Kidney glomerular epithelial cell (primary cell): ENCODE results near the gene MSANTD1.

Source experiments
- DNase-seq: peaks from one replicate; lab custom pipeline; 2025; lab: John Stamatoyannopoulos, UW

Gene MSANTD1

DNA sequence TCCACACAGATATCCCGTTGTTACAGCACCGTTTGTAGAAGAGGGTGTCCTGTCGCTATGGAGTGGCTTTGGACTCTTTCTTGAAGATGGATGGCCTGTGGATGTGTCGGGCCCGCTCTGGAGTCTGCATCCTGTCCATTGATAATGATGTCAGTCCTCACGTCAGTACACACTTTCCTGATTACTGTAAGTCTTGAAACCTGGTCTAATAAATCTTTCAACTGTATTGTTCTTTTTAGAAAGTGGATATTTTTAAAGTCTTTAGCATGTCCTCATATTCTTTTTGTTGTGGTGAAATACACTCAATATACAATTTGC, 14.9 kb downstream of the MSANTD1 start:
- no peak for DNase-seq

DNA sequence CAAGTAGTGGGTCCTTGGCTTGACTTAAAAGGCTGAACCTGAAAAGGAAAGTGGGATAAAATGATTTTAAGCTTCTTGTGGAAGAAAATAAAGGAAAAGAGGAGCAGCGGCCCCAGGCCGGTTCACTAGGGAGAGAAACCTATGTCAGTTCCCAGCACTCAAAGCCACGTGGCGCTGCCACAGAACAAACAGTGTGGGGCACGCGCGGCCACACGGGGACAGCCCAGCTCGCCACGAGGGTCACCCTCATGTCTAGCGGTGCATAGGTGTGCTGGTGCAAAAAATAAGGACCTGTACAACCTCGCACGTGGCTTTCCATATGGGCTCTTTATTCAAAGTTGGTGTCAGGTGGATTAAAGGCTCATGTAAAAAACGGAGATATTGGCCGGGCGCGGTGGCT, 17.1 kb downstream of the MSANTD1 start:
- no peak for DNase-seq

DNA sequence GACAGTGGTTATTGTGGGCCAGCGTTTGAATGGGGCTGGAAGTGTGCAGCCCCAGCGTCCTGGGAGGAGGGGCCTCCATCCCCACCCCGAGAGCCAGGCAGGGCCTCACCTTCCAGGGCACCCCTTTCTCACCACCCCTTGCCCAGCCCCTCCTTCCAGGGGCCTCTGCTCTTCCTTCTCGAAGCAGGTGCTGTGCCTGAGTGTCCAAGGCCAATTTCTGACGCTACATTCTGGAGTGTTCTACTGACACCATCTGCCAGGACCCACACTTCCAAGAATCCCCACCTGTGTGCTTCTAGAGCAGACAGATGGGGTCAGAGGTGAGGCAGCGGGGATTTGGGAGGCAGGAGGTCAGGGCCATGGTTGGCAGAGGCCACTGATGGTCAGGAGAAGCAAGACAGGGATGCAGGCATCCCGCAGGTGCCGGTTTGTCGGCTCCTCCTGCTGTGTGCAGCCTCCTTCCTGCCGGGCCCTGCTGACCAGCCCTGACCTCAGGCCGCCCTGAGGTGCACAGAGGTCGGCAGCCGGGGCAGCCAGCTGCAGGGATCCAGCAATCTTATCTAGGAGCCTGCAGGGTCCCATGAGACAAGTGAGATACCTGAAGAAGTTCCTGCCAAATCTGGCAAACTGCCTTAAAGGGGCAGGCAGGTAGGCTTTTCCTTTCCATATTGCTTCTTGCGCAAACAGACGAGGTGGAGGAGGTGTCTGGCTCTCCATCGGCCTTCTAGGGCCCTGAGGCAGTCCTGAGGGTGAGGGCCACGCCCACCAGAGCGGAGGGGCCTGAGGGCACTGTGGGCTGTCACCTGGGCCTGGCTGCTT, 18.8 kb downstream of the MSANTD1 start:
- DNase-seq = no peak

DNA sequence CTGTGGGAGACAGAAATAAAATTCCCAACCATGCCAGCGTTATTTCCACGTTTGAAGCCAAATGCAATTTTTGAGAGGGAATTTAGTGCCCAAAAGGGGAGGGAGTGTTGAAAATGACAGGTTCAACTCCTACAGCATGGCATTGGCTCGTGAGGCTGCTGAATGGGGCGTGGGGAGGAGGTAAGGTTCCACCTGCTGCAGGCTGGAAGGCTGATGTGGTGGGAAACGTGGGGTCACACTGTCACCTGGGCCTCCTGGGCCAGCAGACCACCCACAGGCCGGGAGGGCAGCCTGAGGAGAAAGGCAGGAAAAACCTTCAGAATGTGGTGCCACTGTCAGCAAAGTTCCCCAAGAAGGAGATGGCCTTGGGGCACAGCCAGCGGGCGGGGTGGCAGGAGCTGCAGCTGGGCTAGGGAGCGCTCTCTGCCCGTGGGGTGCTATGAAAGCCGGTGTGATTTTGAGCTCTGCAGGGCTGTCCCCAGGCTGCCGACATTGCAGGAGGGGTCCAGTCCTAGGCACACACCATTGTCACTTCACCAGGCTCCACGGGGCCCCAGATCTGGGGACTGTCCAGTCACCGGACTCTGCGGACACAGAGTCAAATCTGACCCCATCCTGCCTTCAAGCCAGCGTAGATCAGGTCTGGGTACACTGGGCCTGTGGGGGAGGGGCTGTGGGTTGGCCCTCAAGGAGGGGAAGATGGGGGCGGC, 19.6 kb downstream of the MSANTD1 start:
- DNase-seq = no peak

DNA sequence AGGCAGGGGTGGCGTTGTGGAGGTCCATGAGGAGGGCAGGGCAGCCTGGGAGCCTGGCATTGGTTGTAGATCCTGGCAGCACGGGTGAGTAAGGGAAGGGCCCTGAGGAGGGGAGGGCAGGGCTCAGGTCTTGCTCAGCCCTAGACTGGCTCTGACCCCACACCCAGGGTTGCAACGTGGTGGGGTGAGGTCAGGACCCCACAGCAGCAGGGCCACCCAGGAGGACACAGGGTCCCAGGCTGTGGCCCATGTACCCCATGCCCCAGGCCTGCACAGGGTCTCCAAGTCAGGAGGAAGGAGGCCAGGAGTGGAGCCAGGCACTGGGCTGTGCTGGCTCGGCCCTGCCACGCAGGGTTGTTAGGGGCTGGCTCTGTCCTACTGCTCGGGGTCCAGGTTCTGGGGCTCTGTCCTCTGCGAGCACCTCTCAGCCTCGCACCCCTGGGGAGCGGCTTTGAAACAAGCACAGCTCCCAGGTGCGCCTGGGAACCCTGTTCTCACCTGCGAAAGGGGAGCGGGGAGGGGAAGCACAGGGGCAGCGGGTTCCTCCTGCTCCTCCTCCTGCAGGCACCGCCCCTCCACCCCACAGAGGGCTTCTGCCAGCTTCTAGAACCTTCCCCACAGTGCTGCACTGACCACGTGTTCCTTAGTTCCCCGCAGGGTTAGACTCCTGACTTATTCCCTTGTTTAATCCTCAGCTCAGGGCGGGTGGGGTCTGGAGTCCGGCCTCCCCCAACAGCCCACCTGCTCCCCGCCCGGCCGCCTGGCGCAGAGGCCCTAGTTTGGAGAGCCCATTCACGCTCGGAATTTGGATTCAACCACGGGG, 20.4 kb downstream of the MSANTD1 start:
- DNase-seq = no peak

DNA sequence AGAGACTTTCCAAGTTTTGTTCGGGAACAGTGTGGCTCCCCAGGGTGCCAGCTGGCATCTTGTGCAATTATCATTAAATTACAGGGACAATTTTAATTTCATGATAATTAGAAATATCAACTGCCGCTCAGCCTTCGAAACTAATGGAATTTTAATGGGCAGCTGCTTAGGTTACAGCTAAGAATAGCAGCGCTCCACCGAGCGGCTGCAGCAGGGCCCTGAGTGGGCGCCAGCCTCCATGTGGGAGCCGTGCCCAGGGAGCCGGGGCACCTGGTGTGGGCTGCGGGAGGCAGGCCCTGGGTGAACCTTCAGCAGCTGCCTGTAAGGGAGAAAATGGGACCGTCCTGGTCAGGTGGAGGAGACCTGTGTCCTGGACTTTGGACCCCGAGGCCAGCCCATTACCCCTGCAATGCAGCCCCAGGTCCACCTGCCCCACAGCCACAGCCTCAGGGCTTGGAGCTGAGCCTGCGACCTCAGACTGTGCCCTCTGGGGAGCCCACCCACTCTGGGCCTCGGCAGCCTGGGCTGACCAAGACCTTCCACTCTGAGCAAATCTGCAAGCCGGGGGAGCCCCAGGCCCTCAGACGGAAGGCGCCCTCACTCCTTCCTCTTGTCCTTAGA, 21.1 kb downstream of the MSANTD1 start:
- DNase-seq = no peak

DNA sequence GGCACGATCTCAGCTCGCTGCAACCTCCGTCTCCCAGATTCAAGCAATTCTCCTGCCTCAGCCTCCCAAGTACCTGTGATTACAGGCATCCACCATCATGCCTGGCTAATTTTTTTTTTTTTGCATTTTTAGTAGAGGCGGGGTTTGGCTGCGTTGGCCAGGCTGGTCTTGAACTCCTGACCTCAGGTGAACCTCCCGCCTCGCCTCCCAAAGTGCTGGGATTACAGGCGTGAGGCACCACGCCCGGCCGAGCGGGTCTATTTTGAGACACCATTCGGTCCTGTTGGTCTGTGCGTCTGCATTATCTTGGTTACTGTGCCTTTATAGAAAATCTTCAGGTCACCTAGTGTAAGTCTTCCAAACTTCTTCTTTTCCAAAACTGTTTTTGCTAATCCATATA, 22.2 kb downstream of the MSANTD1 start:
- DNase-seq = no peak

DNA sequence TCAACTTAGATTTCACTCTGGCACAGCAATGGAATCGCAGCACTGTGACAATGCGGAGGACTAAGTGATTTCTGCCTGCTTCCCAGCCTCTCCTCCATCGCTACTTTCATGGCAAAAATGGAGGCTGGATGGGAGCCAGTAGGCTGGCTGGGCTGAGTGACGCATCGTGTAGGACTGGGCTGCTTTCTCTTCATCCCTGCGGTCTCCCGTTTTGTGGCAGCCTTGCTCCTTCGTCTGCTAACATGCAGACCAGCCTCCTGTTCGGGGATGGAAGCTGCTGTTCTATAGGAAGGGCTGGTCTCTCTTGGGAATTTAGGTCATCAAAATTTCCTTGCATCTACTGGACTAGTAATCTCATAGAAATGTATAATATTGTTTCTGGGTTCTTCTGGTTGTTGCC, 28.0 kb downstream of the MSANTD1 start:
- DNase-seq = no peak

DNA sequence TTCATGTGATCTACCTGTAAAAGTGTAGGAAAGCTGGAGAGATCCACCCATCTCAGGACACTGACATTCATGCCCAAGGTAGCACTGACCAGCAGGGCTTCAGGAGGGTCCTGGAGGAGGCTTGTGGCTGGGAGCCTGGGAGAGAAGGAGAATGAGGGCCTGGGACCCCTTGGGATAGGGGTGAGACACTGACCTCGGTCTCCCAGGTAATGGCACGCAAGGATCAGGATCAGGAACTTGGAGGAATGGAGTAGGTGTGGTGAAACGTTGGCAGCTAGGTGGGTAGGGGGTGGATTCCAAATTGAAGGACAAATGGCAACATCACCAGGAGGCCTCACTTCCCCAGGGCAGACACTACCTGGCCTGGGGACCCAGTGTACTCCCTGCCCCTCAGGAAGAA, 31.5 kb downstream of the MSANTD1 start:
- DNase-seq = no peak

DNA sequence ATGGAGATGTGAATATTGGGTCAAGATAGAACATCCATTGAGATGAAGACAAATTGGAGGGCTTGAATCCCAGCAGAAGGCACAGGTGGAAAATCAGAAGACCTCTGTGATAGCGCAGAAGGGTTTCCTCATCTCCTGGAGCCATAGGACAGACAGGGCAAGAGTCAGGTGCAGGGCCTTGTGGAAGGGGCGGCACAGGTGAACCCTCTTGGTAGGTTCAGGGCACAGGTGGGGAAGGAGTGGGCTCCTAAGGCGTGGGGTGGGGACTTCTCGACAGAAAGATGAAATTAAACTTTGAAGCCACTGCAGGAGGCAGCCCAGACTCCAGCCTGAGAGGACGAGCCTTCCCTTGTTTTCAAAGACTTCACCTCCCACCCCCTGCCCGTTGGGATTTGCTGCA, 34.5 kb downstream of the MSANTD1 start:
- DNase-seq = no peak

DNA sequence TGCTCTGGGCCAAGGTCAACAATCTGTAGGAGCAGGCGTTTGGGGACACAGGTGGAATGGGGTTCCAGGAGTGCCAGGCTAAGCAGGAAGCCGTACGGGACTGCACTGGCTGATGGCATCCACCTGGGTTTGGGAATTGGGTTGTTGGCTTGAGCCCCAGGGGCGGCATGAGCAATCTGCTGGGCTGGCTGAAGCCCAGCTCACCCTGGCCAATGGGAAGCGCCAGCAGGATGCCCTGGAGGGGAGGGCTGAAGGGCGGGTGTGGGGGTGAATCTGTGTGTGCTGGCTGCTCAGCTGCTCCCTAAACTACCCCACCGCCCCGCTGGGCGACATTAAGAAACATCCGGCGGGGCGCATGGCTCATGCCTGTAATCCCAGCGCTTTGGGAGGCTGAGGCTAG, 35.0 kb downstream of the MSANTD1 start:
- no peak for DNase-seq

DNA sequence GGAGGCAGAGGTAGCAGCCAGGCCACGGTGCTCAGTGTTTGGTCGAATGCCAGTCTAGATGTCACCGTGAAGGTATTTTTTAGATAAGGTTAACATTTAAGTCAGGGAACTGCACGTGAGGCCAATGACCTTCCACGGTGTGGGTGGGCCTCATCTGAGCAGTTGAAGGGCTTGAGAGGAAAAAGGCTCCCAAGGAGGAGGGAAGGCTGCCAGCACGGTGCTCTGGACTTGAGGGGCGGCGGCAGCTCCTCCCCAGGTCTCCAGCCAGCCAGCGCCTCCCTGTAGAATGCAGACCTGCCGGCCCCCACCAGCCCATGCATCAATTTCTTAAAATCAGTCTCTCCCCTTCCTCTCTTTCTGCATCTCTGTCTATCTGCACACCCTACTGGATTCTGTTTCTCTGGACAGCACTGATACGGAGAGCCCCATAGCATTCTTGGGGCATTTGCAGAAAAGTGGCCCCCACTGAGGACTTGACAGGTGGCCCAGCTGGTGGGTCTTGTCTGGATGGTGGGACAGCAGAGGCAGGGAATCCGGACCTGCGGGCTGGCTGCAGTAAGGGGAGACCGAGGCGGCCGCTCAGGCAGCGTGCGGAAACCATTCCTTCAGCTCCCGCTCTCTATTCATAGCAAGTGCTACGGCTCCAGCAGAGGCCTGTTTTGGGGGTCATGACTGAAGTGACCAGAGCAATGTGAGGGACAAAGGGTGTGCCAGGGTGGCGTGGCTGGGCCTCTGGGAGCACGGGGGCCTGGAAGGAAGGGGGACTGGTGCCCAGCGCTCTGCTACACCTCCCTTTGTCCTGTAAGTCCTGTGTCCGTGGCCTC, 36.0 kb downstream of the MSANTD1 start:
- DNase-seq = no peak

DNA sequence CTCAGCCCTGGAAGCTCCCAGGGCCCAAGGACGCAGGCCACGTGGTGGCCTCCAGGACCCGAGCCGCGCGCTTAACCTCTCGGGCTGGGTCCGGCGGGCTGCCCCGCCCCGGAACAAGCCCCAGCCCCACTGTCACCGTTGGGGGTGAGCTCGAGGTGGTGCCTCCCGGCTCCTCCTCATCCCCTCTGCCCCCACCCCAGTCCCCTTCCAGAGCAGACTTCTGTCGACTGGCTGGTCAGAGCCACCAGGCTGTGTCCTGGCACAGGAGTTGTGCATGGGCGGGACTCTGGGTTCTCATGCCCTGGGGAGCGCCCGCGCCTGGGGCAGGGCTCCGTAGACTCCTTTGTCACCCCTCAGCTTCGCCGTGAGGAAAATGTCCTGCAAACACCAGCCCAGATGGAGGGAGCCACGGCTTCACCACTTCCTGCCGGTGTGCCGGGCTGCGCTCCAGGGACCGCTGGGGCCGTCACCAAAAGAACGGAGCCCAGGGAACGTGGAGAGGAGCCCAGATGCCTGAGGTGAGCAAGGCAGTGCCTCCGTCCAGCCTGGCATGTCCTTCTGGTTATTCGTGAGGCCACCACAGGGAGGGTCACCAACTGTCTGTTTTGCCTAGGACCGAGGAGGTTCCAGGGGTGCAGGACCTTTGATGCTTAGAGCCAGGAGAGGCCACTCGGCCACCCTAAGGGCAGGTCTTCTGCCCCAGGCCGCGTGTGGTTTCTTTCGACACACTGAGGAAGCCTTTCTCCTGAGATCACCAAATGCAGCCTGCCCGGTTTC, 36.8 kb downstream of the MSANTD1 start:
- no peak for DNase-seq

DNA sequence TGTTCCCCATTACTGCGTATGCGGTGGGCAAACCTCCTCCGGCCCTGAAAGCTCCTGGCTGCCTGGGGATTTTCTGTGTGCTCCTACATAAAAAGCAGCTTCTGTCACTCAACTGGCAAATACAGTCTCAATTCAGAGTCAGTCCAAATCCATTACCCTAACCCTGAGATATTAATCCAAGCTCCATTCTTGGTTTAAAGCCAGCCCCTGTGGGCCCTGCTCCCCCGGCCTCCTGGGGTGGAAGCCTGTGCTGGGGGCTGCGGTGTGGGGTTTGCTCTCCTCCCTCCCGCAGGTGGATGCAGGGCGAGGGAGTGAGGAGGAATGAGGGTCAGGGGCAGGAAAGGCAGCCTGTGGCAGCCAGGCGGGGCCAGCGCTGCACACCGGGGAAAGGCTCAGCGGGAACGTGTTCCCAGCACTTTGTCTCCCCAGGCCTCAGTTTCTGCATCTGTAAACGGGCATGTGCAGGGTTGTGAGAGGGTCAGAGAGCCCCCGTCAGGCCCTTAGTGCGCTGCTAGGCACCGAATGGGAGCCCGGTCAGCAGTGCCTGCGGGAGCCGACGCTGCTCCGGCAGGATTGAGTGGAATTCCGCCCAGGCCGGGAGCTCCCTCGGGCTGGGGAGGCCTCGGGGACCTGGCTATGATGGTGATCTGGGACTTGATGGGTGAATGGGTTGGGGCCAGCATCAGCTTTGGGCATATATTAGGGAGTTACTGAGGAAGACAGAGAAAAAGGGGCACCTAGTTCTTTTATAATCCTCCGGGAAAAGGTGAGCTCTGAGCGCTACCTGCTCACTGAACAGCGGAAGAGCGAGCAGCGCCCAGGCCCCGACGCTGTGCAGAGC, 37.6 kb downstream of the MSANTD1 start:
- no peak for DNase-seq

DNA sequence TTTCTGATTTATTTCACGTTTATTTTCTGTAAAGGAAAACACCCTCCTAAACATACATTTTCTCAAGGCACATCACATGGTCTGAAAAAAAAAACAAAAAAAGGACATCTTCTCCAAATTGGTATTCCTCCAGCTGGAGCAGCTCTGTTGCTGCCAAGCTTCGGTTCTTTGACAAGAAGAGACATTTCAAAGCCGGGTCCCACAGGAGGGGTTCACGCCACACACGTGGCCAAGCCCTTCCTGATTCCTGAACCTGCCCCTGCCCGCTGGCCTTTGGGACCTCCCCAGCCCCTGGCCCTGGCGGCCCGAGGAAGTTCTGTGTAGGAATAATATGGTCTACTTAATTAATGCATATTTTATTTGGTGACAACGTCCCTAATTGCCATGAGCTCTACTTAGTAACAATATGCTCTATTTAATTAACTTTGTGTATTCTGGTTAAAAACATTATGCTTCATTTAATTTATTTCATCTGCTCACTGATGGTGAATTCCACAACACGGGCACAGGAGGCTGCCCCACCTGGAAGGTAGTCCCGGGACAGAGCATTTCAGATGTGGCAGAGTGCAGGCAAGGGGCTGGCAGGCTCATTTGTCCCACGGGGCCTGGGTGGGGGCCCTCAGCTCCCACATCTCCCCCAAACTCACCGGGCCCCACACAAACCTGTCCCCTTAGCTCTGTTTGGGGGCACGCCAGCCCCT, 38.5 kb downstream of the MSANTD1 start:
- DNase-seq = no peak

DNA sequence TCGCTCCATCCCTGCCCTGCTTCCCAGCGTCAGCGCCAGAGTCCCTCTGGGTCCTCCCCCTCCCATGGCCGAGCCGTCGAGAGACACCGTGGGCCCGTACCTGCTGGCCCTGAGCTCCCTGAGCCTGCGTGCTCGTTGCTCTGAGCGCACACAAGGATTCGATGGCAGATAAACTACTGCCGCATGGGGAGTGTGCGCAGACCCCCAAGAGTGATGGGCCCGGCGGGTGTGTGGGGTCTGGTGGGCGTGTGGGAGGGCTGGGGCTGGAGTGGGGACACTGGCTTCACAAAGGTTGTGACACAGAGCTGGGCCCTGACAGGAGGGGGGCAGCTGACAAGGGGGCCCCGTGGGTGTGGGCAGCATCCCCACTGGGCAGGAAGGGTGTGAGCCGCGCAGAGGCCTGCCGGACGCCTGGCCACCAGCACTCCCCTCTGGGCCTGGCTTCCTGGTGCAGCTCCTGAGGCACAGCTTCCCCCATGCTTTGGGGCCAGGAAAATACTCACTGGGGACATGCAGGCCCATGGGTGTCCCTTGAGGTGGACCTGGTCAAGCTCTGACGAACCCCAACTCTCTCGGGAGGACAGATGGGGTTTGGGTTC, 39.1 kb downstream of the MSANTD1 start:
- DNase-seq = no peak

DNA sequence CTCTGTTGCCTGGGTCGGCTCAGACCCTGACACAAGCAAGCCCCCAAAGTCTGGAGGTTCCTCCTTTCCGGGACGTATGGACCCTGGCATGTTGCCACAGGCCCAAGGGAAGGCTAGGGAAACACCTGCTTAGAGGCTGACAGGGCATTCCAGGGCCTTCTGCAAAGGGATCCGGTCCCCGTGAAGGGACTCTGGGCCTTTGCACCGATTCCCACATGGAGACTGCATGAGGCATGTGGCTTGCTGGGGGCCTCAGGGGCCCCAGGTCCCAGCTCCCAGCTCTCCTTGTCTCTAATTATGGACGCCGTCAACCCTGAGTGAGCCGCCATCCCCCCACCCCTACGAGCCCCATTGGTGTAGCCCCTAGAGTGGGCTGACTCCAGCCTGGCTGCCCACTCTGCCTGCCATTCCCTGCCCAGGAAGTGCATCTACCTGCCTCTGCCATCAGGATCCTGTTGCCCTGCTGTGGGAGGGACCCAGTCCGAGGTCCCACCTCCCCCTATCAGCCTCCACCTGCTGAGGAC, 39.7 kb downstream of the MSANTD1 start:
- DNase-seq = no peak

DNA sequence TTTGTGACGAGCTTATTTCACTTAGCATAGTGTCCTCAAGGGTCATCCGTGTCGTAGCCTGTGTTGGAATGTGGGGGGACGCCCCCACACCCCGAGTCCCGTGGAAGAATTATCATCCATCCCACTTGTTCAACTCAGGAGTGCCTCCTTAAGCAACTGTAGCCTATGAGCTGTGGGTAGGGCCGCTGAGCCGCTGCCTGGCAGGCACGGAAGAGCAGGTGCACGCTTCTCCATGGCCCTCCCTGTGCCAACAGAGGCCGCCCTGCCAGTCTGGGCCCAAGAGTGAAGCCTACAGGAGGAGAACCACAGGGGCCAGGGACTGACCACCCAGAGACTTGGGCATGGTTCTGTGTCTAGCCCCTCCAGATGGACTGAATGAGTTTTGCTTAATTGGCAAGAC, 41.5 kb downstream of the MSANTD1 start:
- DNase-seq = no peak

DNA sequence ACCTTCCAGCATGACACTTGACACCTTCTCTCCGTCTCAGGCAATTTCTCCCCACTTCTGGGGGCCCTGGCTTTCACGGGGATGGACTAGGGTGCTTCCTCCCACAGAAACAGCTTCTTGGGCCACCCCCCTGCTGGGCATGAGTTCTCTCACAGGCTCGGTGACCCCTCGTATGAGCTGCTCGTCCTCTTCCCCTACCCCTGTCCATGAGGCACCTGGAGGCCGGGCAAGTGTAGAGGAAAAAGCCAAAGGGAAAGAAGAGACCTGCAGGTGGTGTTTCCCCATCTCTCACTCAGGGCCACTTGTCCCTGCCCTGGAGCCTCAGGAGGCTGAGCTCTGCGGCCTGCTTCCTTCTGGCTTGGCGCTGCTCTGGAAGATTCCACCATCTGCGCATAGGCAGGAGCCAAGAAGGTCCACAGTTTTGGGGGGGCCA, 41.9 kb downstream of the MSANTD1 start:
- no peak for DNase-seq
